Spleen (tissue), 11 donors: ENCODE results near the gene RNF148. TPM values are rescaled to one million over a fixed set of nuclear protein-coding genes. Genes with fewer than 3 reads are reported as not detected.

Source experiments
- DNase-seq: peaks from one replicate; pipeline ENCODE4 v3.0.0-alpha.2; 2020
- H3K27ac ChIP-seq, 8 donors: fragments of 200-600 bp; sonication (generic) in 7 of 8; 1 replicate in 4 of 8; 2 replicates in 4 of 8; pipeline versions ENCODE4 v1.5.0 to v1.8.0; 2016 to 2021; ENCODE audit warnings: inconsistent platforms in 4 of 8, mild to moderate bottlenecking in 4 of 8, moderate library complexity in 1 of 8
- H3K27me3 ChIP-seq, 7 donors: fragments of 200-600 bp; sonication (generic) in 6 of 7; replicated peaks in 1 of 7; 1 replicate in 4 of 7; 2 replicates in 3 of 7; pipeline versions ENCODE4 v1.5.0 to v1.8.0; 2016 to 2021; ENCODE audit warnings: inconsistent platforms in 3 of 7, mild to moderate bottlenecking in 1 of 7
- H3K36me3 ChIP-seq, 6 donors: fragments of 200-600 bp; sonication (generic) in 5 of 6; 1 replicate in 4 of 6; 2 replicates in 2 of 6; pipeline versions ENCODE4 v1.5.0 to v1.8.0; 2016 to 2021; ENCODE audit warnings: inconsistent platforms in 2 of 6
- H3K4me1 ChIP-seq, 6 donors: fragments of 200-600 bp; sonication (generic) in 5 of 6; 1 replicate in 3 of 6; 2 replicates in 3 of 6; pipeline versions ENCODE4 v1.5.0 to v1.8.0; 2016 to 2021; ENCODE audit warnings: inconsistent platforms in 3 of 6
- H3K4me3 ChIP-seq, 8 donors: fragments of 200-600 bp; sonication (generic) in 7 of 8; 1 replicate in 4 of 8; 2 replicates in 4 of 8; pipeline versions ENCODE4 v1.5.0 to v1.8.0; 2016 to 2021; ENCODE audit warnings: inconsistent platforms in 4 of 8, mild to moderate bottlenecking in 4 of 8, moderate library complexity in 2 of 8
- H3K9me3 ChIP-seq, 8 donors: fragments of 200-600 bp; sonication (generic) in 7 of 8; 1 replicate in 4 of 8; 2 replicates in 4 of 8; pipeline versions ENCODE4 v1.5.0 to v1.8.0; 2016 to 2021; ENCODE audit warnings: inconsistent platforms in 4 of 8
- CTCF ChIP-seq, 11 experiments: fragments of 200-600 bp in 7 of 11; fragments of 450-650 bp in 4 of 11; sonication (generic) in 4 of 11; IDR thresholded peaks in 8 of 11; conservative IDR thresholded peaks in 3 of 11; 1 replicate in 7 of 11; 2 replicates in 4 of 11; pipeline versions ENCODE4 v1.4.0 to v1.8.0; 2016 to 2021; ENCODE audit warnings: antibody characterized with exemption in 11 of 11, inconsistent platforms in 4 of 11, mild to moderate bottlenecking in 1 of 11
- POLR2A ChIP-seq, 3 donors: fragments of 450-650 bp; IDR thresholded peaks; one replicate each; pipeline ENCODE4 v1.5.1; 2017; ENCODE audit warnings: antibody characterized with exemption in 3 of 3, mild to moderate bottlenecking in 1 of 3
- POLR2AphosphoS5 ChIP-seq, 3 donors: sonication (generic); formaldehyde crosslinking; IDR thresholded peaks; one replicate each; pipeline ENCODE4 v1.5.1; 2017; ENCODE audit warnings: antibody characterized with exemption in 3 of 3
- WGBS, 5 donors: extraction: QIAGEN DNeasy Blood & Tissue Kit in 3 of 5; methylation state at CpG; one replicate each; pipeline versions ENCODE4 v1.1.5 to v1.1.7; 2013 to 2018; 5-methylcytosine and 5-hydroxymethylcytosine counted together
- intact Hi-C: fragments of 100-400 bp; cut with DNase I; formaldehyde crosslinking; loops from one replicate; pipeline ENCODE4 v1.15.0; 2023; ENCODE audit warnings: low total_unique reads
- polyA plus RNA-seq, 3 donors: library from polyadenylated mRNA; stranded (reverse); fragments of 200-250 nt; gene quantifications; one replicate each; pipeline ENCODE4 v1.2.1, GENCODE V29; 2013
- total RNA-seq, 7 donors: library from RNA; depleted of rRNA in 3 of 7; stranded (reverse); fragments of >200 nt in 3 of 7; fragmentation: NEBNext Ultra II Directional in 4 of 7; extraction: Animal tissue kit (Norgen Biotek cat#: 25700) in 4 of 7; gene quantifications; one replicate each; pipeline versions ENCODE4 v1.1.0 to v1.2.1, GENCODE V29; 2016 to 2021
- donor health status: healthy with polysubstance abuse.
- donor health status: DM: no; HTN: no; CAD: no; lungs with moderate emphysema.
- donor health status: DM: no; HTN: no; CAD: no.
- donor health status: Bipolar disorder and iron deficiency.
- donor health status: healthy.
- donor health status: DM: no; HTN: no; CAD: no.
- donor health status: DM: yes; HTN: yes; CAD: no.

The RNF148 gene
- total and polyA plus RNA-seq, 10 donors, result 0.06 to 2.2 (median 0.99) TPM; not detected in 2

- Histone ChIP-seq H3K27me3 (no peaks in the 10 kb centered on the region), H3K9me3 (no peaks in the 10 kb centered on the region), H3K36me3 (no peaks in the 10 kb centered on the region), H3K4me1 (no peaks in the 10 kb centered on the region), H3K27ac (no peak overlapping the region), H3K4me3 (no peak overlapping the region)
- no peak for TF ChIP-seq CTCF (IDR thresholded peaks at IDR 0.05 in 8 of 11, conservative IDR thresholded peaks at IDR 0.05 in 3 of 11)
- TF ChIP-seq POLR2A (IDR thresholded peaks at IDR 0.05), result no peak
- TF ChIP-seq POLR2AphosphoS5 (IDR thresholded peaks at IDR 0.05), result no peak
- no peak for DNase-seq
- intact Hi-C loops, result no loop called here
Measured at GRCh38 chr7:122743211-122743610, 40.5 kb upstream of the RNF148 start.

- H3K36me3 ChIP-seq, result no peaks in the 10 kb centered on the region
- no peak for TF ChIP-seq POLR2A (IDR thresholded peaks at IDR 0.05)
- TF ChIP-seq POLR2AphosphoS5 (IDR thresholded peaks at IDR 0.05), result no peak
- TF ChIP-seq CTCF (IDR thresholded peaks at IDR 0.05 in 8 of 11, conservative IDR thresholded peaks at IDR 0.05 in 3 of 11), result no peak
- 69 to 77% (median 75%) methylated on average over 2 of the region's 2 CpGs for WGBS, 5 donors
- H3K27me3 ChIP-seq, result no peaks in the 10 kb centered on the region
- H3K27ac ChIP-seq, result no peak overlapping the region
- no peak for DNase-seq
- H3K9me3 ChIP-seq, result no peaks in the 10 kb centered on the region
- no peaks in the 10 kb centered on the region for H3K4me1 ChIP-seq
- no peak overlapping the region for H3K4me3 ChIP-seq
- intact Hi-C loops, result no loop called here
Measured at GRCh38 chr7:122738947-122739346, 36.2 kb upstream of the RNF148 start.

GRCh38 chr7:122736183-122736582 is 33.5 kb upstream of the RNF148 start:
- WGBS, 5 donors, result 80 to 97% (median 91%) methylated on average over 1 of the region's 1 CpG
- TF ChIP-seq POLR2AphosphoS5 (IDR thresholded peaks at IDR 0.05), result no peak
- TF ChIP-seq POLR2A (IDR thresholded peaks at IDR 0.05), result no peak
- no peak for TF ChIP-seq CTCF (IDR thresholded peaks at IDR 0.05 in 8 of 11, conservative IDR thresholded peaks at IDR 0.05 in 3 of 11)
- DNase-seq, result no peak
- no peaks in the 10 kb centered on the region for H3K36me3 ChIP-seq
- H3K9me3 ChIP-seq, result no peaks in the 10 kb centered on the region
- no peak overlapping the region for H3K4me3 ChIP-seq
- H3K27me3 ChIP-seq, result no peaks in the 10 kb centered on the region
- H3K4me1 ChIP-seq, result no peaks in the 10 kb centered on the region
- intact Hi-C loops, result no loop called here
- H3K27ac ChIP-seq, result no peak overlapping the region

- TF ChIP-seq CTCF (IDR thresholded peaks at IDR 0.05 in 8 of 11, conservative IDR thresholded peaks at IDR 0.05 in 3 of 11), result no peak
- TF ChIP-seq POLR2AphosphoS5 (IDR thresholded peaks at IDR 0.05), result no peak
- no peak for TF ChIP-seq POLR2A (IDR thresholded peaks at IDR 0.05)
- 69 to 94% (median 83%) methylated on average over 1 of the region's 1 CpG for WGBS, 5 donors
- no peak for DNase-seq
- Histone ChIP-seq H3K4me1 (no peaks in the 10 kb centered on the region), H3K4me3 (no peak overlapping the region), H3K9me3 (peaks cover 0 to 11% (median 0%) of the 10 kb centered on the region in 8 donors), H3K27ac (no peak overlapping the region), H3K27me3 (no peaks in the 10 kb centered on the region), H3K36me3 (no peaks in the 10 kb centered on the region)
- intact Hi-C loops, result no loop called here
Measured at GRCh38 chr7:122727759-122728158, 25.0 kb upstream of the RNF148 start.
